WERI-Rb-1 (cell line): ENCODE measurements around the gene ZBTB37.
"Not testable (repeated sequence)": the region's sequence is repeated elsewhere in the genome, so short reads cannot be mapped to it uniquely, and the experiment has no call there.

ENCODE experiments used
- DNase-seq: peaks from one replicate; pipeline ENCODE4 v3.0.0-alpha.2; 2020
- H3K27ac ChIP-seq: fragments of 250-450 bp; sonication (Bioruptor Pico); 2 replicates; pipeline ENCODE4 v1.5.1; 2020; ENCODE audit warnings: mild to moderate bottlenecking, moderate library complexity
- H3K27me3 ChIP-seq: fragments of 250-450 bp; sonication (Bioruptor Pico); 2 replicates; pipeline ENCODE4 v1.5.1; 2021; ENCODE audit warnings: mild to moderate bottlenecking, low read depth, moderate library complexity; ENCODE audit not compliant: insufficient read depth, severe bottlenecking
- H3K36me3 ChIP-seq: fragments of 250-450 bp; sonication (Bioruptor Pico); 2 replicates; pipeline ENCODE4 v1.5.1; 2020; ENCODE audit warnings: mild to moderate bottlenecking, moderate library complexity
- H3K4me3 ChIP-seq: 2 replicates; pipeline ENCODE4 v1.5.1; 2011; ENCODE audit warnings: low read depth, mild to moderate bottlenecking, control low read depth, low read length
- H3K9me3 ChIP-seq: fragments of 250-450 bp; sonication (Bioruptor Pico); 2 replicates; pipeline ENCODE4 v1.5.1; 2021; ENCODE audit warnings: mild to moderate bottlenecking, moderate library complexity; ENCODE audit not compliant: severe bottlenecking
- CTCF ChIP-seq: IDR thresholded peaks from 2 replicates; pipeline ENCODE4 v1.5.1; 2011; ENCODE audit warnings: low read depth, mild to moderate bottlenecking, control low read depth, inconsistent platforms, low read length

The ZBTB37 gene

DNA sequence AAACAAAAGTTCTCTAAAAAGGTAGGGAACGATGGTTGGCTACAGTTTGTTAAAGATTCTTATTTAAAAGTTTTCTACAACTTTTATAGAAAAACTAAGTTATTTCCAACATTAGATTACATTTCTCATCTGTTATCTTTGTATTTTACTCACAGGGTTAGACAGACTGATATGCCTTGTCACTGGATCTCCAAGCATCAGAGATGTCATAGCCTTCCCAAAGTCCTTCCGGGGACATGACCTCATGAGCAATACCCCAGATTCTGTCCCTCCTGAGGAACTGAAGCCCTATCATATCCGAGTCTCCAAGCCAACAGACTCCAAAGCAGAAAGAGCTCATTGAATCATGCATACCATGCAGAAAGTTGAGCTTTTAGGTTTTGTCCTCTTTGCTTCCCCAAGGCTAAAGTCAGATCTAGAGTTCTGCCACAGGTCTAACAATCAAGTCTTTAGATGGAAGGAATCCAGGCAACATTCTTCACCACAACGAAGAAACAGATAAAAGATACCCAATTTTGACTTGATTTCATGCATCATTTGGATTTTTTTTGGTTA is 10.7 kb upstream of the ZBTB37 start:
- Histone ChIP-seq H3K4me3 (no peak overlapping the region), H3K9me3 (no peaks in the 10 kb centered on the region), H3K36me3 (peaks cover 96% of the 10 kb centered on the region), H3K27ac (no peak overlapping the region), H3K27me3 (no peaks in the 10 kb centered on the region)
- no peak for DNase-seq
- no peak for TF ChIP-seq CTCF

DNA sequence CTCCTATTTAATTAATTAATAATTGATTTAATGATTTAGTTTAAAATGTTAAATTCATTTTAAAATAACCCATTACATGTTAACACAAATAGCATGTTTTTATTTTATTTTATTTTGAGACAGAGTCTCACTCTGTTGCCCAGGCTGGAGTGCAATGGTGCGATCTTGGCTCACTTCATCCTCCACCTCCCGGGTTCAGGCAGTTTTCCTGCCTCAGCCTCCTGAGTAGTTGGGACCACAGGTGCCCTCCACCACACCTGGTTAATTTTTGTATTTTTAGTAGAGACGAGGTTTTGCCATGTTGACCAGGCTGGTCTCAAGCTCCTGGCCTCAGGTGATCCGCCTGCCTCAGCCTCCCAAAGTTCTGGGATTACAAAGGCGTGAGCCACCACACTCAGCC is 8.6 kb upstream of the ZBTB37 start:
- not testable (repeated sequence) for H3K9me3 ChIP-seq, H3K27ac ChIP-seq, DNase-seq, H3K4me3 ChIP-seq, H3K27me3 ChIP-seq
- H3K36me3 ChIP-seq, result peaks cover 97% of the 10 kb centered on the region

- no peak overlapping the region for H3K4me3 ChIP-seq
- H3K27me3 ChIP-seq, result no peaks in the 10 kb centered on the region
- no peak for TF ChIP-seq CTCF
- H3K36me3 ChIP-seq, result peaks cover 97% of the 10 kb centered on the region
- DNase-seq, result no peak
- H3K27ac ChIP-seq, result no peak overlapping the region
- no peaks in the 10 kb centered on the region for H3K9me3 ChIP-seq
Observed at GRCh38 chr1:173860065-173860464, 8.1 kb upstream of the ZBTB37 start.

DNA sequence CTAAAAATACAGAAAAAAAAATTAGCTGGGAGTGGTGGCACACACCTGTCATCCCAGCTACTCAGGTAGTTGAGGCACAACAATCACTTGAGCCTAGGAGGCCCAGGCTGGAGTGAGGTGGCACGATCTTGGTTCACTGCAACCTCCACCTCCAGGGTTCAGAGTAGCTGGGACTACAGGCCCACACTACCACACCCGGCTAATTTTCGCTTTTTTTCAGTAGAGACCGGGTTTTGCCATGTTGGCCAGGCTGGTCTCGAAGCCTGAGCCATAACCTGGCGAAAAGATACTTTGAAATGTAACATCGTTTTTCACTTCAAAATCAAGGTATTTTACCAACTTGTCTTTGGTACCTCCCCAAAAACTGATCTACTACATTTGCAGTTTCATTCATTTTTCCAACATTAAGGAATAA is 6.4 kb upstream of the ZBTB37 start:
- H3K36me3 ChIP-seq, result peaks cover 97% of the 10 kb centered on the region
- H3K27me3 ChIP-seq, result no peaks in the 10 kb centered on the region
- DNase-seq, result no peak
- no peaks in the 10 kb centered on the region for H3K9me3 ChIP-seq
- no peak for TF ChIP-seq CTCF
- H3K4me3 ChIP-seq, result no peak overlapping the region
- no peak overlapping the region for H3K27ac ChIP-seq

GRCh38 chr1:173862146-173862768 is 5.9 kb upstream of the ZBTB37 start:
- H3K9me3 ChIP-seq, DNase-seq, H3K27me3 ChIP-seq, H3K27ac ChIP-seq, H3K4me3 ChIP-seq: not testable (repeated sequence)
- H3K36me3 ChIP-seq, result peaks cover 97% of the 10 kb centered on the region

- Histone ChIP-seq H3K9me3 (no peaks in the 10 kb centered on the region), H3K4me3 (no peak overlapping the region), H3K27ac (no peak overlapping the region), H3K36me3 (peaks cover 96% of the 10 kb centered on the region), H3K27me3 (no peaks in the 10 kb centered on the region)
- no peak for DNase-seq
- no peak for TF ChIP-seq CTCF
Observed at GRCh38 chr1:173862769-173863223, 5.4 kb upstream of the ZBTB37 start.
